HepG2 (cell line): ENCODE measurements around the gene CFD. TPM values are rescaled to one million over a fixed set of nuclear protein-coding genes. Genes with fewer than 3 reads are reported as not detected.

Experiments
- ATF5 ChIP-seq: sonication (generic); formaldehyde crosslinking; IDR thresholded peaks from 2 replicates; pipeline ENCODE4 v1.4.0; 2020; ENCODE audit warnings: mild to moderate bottlenecking, low read depth, missing genetic modification reagents
- HMGXB3 ChIP-seq: sonication (generic); formaldehyde crosslinking; IDR thresholded peaks from 2 replicates; pipeline ENCODE4 v1.4.0; 2020; ENCODE audit warnings: missing genetic modification reagents, borderline replicate concordance
- PATZ1 ChIP-seq: sonication (generic); formaldehyde crosslinking; IDR thresholded peaks from 2 replicates; pipeline ENCODE4 v1.4.0; 2020; ENCODE audit warnings: missing genetic modification reagents
- RBM22 ChIP-seq: fragments of 200-400 bp; formaldehyde crosslinking; optimal IDR thresholded peaks from 2 replicates; pipeline ENCODE3; 2017; ENCODE audit warnings: mild to moderate bottlenecking, low read length, moderate library complexity
- ZBTB21 ChIP-seq: sonication (generic); formaldehyde crosslinking; IDR thresholded peaks from 2 replicates; pipeline ENCODE4 v1.4.0; 2020; ENCODE audit warnings: missing genetic modification reagents
- ZBTB7A ChIP-seq: sonication (generic); formaldehyde crosslinking; IDR thresholded peaks from 2 replicates; pipeline ENCODE4 v1.8.0; 2022; ENCODE audit warnings: mild to moderate bottlenecking, missing genetic modification reagents
- ZFP62 ChIP-seq: sonication (generic); formaldehyde crosslinking; IDR thresholded peaks from 2 replicates; pipeline ENCODE4 v1.4.0; 2020; ENCODE audit warnings: missing genetic modification reagents
- ZNF275 ChIP-seq: sonication (generic); formaldehyde crosslinking; IDR thresholded peaks from 2 replicates; pipeline ENCODE4 v1.8.0; 2022; ENCODE audit warnings: missing genetic modification reagents, mild to moderate bottlenecking, inconsistent platforms, borderline replicate concordance
- ZNF407 ChIP-seq: sonication (generic); formaldehyde crosslinking; IDR thresholded peaks from one replicate; pipeline ENCODE4 v1.5.1; 2020; ENCODE audit warnings: mild to moderate bottlenecking, missing genetic modification reagents; ENCODE audit errors: not compliant biosample characterization
- ZNF672 ChIP-seq: sonication (generic); formaldehyde crosslinking; IDR thresholded peaks from 2 replicates; pipeline ENCODE4 v1.8.1; 2022; ENCODE audit warnings: missing genetic modification reagents
- polyA plus RNA-seq, 8 experiments: library from polyadenylated mRNA; depleted of rRNA in 3 of 8; stranded (reverse) in 7 of 8; unstranded in 1 of 8; fragments of >200 nt; fragmentation: Illumina TruSeq in 4 of 8; extraction: Trizol in 4 of 8; gene quantifications; 2 replicates each; pipeline versions ENCODE4 v1.2.1 to v1.2.3, GENCODE V29; 2011 to 2016; ENCODE audit warnings: low read depth in 4 of 8, missing spikeins in 1 of 8, mixed read lengths in 1 of 8; ENCODE audit not compliant: insufficient read depth in 1 of 8
- total RNA-seq, 5 experiments: library from RNA; depleted of rRNA; stranded (reverse); fragments of >200 nt; fragmentation: Illumina TruSeq; extraction: Trizol; gene quantifications; 2 replicates each; pipeline ENCODE4 v1.2.3, GENCODE V29; 2016; ENCODE audit warnings: low read depth in 1 of 5

The CFD gene
- total and polyA plus RNA-seq, 2 of the 13 experiments (the other 11 are each of a cell fraction or from before 2014, with no cell fraction given): 2.3 to 4.6 TPM

- TF ChIP-seq ZNF407 (CRISPR knock-in tag) (no peak), ZFP62 (CRISPR knock-in tag) (no peak), HMGXB3 (CRISPR knock-in tag) (0 out of 2 replicates have a peak, but pooled peaks have one; percentile 8), ZBTB7A (CRISPR knock-in tag) (no peak), PATZ1 (CRISPR knock-in tag) (0 out of 2 replicates have a peak, but pooled peaks have one; percentile 34), ZBTB21 (no peak), ZNF672 (CRISPR knock-in tag) (0 out of 2 replicates have a peak, but pooled peaks have one; percentile 25), RBM22 (no peak), ZNF275 (CRISPR knock-in tag) (no peak), ATF5 (CRISPR knock-in tag) (no peak)
These were observed 53.0 kb downstream of the CFD start (continued) for GRCh38 chr19:912181-913079.
